ENCODE measurements around the gene IGF1R.

IGF1R gene

GRCh38 chr15:98838387-98839259, 190.3 kb downstream of the IGF1R start:
- H3K4me3 ChIP-seq (ENCODE audit: low read depth, low read length): no peak overlapping the region
- no peaks in the 10 kb centered on the region for H3K27me3 ChIP-seq
- no peak for DNase-seq
- peaks cover 19% of the 10 kb centered on the region for H3K36me3 ChIP-seq
- H3K9me3 ChIP-seq: no peaks in the 10 kb centered on the region
- peaks cover 32% of the 10 kb centered on the region for H3K4me1 ChIP-seq
- TF ChIP-seq CTCF (IDR thresholded peaks at IDR 0.05; ENCODE audit: low read depth, low read length): no peak

- Histone ChIP-seq H3K4me3 (ENCODE audit: low read depth, low read length) (no peak overlapping the region), H3K9me3 (no peaks in the 10 kb centered on the region)
Observed at GRCh38 chr15:98840053-98840452, 191.7 kb downstream of the IGF1R start.

GRCh38 chr15:98841419-98841970, 193.2 kb downstream of the IGF1R start:
- no peaks in the 10 kb centered on the region for H3K9me3 ChIP-seq
- DNase-seq: no peak
- peaks cover 11% of the 10 kb centered on the region for H3K36me3 ChIP-seq
- H3K4me3 ChIP-seq (ENCODE audit: low read depth, low read length): no peak overlapping the region
- H3K4me1 ChIP-seq: peaks cover 44% of the 10 kb centered on the region
- no peaks in the 10 kb centered on the region for H3K27me3 ChIP-seq
- TF ChIP-seq CTCF (IDR thresholded peaks at IDR 0.05; ENCODE audit: low read depth, low read length): no peak

More at GRCh38 chr15:98840053-98840452, 191.7 kb downstream of the IGF1R start:
- no peak for TF ChIP-seq CTCF (IDR thresholded peaks at IDR 0.05; ENCODE audit: low read depth, low read length)
- DNase-seq: no peak
- H3K27me3 ChIP-seq: no peaks in the 10 kb centered on the region
- H3K4me1 ChIP-seq: peaks cover 44% of the 10 kb centered on the region
- H3K36me3 ChIP-seq: peaks cover 12% of the 10 kb centered on the region

- Histone ChIP-seq H3K4me1 (peaks cover 44% of the 10 kb centered on the region), H3K27me3 (no peaks in the 10 kb centered on the region), H3K4me3 (ENCODE audit: low read depth, low read length) (no peak overlapping the region), H3K36me3 (peaks cover 6% of the 10 kb centered on the region), H3K9me3 (no peaks in the 10 kb centered on the region)
- DNase-seq: no peak
- no peak for TF ChIP-seq CTCF (IDR thresholded peaks at IDR 0.05; ENCODE audit: low read depth, low read length)
Observed at GRCh38 chr15:98842192-98842972, 194.0 kb downstream of the IGF1R start.

- no peak for DNase-seq
- no peaks in the 10 kb centered on the region for H3K9me3 ChIP-seq
Observed at GRCh38 chr15:98842973-98843285, 194.6 kb downstream of the IGF1R start.

More at GRCh38 chr15:98842973-98843285, 194.6 kb downstream of the IGF1R start:
- Histone ChIP-seq H3K4me3 (ENCODE audit: low read depth, low read length) (no peak overlapping the region), H3K4me1 (peaks cover 44% of the 10 kb centered on the region), H3K36me3 (peaks cover 6% of the 10 kb centered on the region), H3K27me3 (no peaks in the 10 kb centered on the region)
- no peak for TF ChIP-seq CTCF (IDR thresholded peaks at IDR 0.05; ENCODE audit: low read depth, low read length)

All from BE2C (cell line).